Measurements from ENCODE around the gene BMP7. TPM values are rescaled to one million over a fixed set of nuclear protein-coding genes. Genes with fewer than 3 reads are reported as not detected.
A peak's percentile ranks its signal among the peaks of the same experiment; 100 is the strongest.
"Not testable (repeated sequence)": the region's sequence is repeated elsewhere in the genome, so short reads cannot be mapped to it uniquely, and the experiment has no call there.

Gene BMP7
- polyA plus RNA-seq, 1 donor from 2014 or later, result not detected

GRCh38 chr20:57241363-57241991 is 25.0 kb downstream of the BMP7 start:
- peak overlapping the region in 1 of 4 donors; percentile 65 for H3K4me3 Mint-ChIP-seq
- H3K4me1 Mint-ChIP-seq, result no peaks in the 10 kb centered on the region
- no peak overlapping the region for H3K27ac Mint-ChIP-seq
- no peaks in the 10 kb centered on the region for H3K36me3 Mint-ChIP-seq
- peaks cover 0 to 12% (median 3%) of the 10 kb centered on the region in 3 donors for H3K9me3 Mint-ChIP-seq
- peaks cover 6% of the 10 kb centered on the region for H3K27me3 Mint-ChIP-seq

DNA sequence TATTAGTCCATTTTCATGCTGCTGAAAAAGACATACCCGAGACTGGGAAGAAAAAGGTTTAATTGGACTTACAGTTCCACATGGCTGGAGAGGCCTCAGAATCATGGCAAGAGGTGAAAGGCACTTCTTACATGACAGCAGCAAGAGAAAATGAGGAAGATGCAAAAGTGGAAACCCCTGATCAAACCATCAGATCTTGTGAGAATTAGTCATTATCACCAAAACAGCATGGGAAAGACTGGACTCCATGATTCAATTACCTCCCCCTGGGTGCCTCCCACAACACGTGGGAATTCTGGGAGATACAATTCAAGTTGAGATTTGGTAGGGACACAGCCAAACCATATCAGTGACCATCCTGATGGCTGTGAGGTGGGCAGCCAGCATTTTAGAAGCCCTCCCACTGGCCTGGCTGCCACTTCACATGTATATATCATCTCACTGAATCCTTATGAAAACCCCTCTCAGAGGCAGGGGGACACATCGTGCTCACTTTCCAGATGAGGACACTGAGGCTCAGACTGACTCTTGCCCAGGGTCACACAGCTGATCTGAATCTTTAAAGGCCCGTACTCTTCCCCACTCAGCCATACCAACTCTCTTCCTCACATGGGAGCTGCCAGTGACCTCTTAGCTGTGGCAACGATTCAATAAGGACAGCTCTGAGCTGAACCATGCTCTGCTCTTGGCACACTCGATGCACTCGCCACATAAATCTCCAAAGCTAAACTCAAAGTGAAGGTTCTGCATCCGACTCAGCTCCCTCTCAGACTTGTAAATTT is 25.7 kb downstream of the BMP7 start:
- Mint-ChIP-seq H3K36me3 (no peaks in the 10 kb centered on the region), H3K27ac (no peak overlapping the region), H3K27me3 (peaks cover 8% of the 10 kb centered on the region), H3K9me3 (peaks cover 0 to 12% (median 3%) of the 10 kb centered on the region in 3 donors), H3K4me1 (no peaks in the 10 kb centered on the region), H3K4me3 (peak overlapping the region in 1 of 4 donors; percentile 65)

- not testable (repeated sequence) for H3K4me1 Mint-ChIP-seq, H3K4me3 Mint-ChIP-seq, H3K27ac Mint-ChIP-seq, H3K36me3 Mint-ChIP-seq
- Mint-ChIP-seq H3K9me3 (peaks cover 0 to 12% (median 3%) of the 10 kb centered on the region in 3 donors), H3K27me3 (peaks cover 14% of the 10 kb centered on the region)
Observed at GRCh38 chr20:57239725-57240124, 26.7 kb downstream of the BMP7 start.

GRCh38 chr20:57239324-57239723 is 27.1 kb downstream of the BMP7 start:
- not testable (repeated sequence) for H3K27ac Mint-ChIP-seq, H3K4me1 Mint-ChIP-seq, H3K4me3 Mint-ChIP-seq, H3K36me3 Mint-ChIP-seq
- H3K9me3 Mint-ChIP-seq, result peaks cover 0 to 12% (median 3%) of the 10 kb centered on the region in 3 donors
- H3K27me3 Mint-ChIP-seq, result peaks cover 14% of the 10 kb centered on the region

DNA sequence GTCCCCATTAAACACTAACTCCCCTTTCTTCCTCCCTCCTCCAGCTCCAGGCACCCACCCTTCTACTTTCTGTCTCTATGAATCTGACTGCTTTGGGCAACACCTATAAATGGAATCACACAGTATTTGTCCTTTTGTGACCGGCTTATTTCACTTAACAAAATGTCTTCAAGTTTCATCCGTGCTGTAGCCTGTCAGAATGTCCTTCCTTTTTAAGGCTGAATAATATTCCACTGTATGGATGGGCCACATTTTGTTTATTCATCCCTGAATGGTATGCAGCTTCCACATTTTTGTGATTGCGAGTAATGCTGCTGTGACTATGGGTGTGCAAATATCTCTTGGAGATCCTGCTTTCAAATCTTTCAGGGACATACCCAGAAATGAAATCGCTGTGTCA is 28.4 kb downstream of the BMP7 start:
- Mint-ChIP-seq H3K36me3 (no peaks in the 10 kb centered on the region), H3K9me3 (peaks cover 0 to 12% (median 3%) of the 10 kb centered on the region in 3 donors), H3K4me1 (no peaks in the 10 kb centered on the region), H3K4me3 (no peak overlapping the region), H3K27ac (peak overlapping the region in 1 of 3 donors; percentile 24), H3K27me3 (peaks cover 12% of the 10 kb centered on the region)

GRCh38 chr20:57237585-57237953 is 28.9 kb downstream of the BMP7 start:
- Mint-ChIP-seq H3K27ac (peak overlapping the region in 1 of 3 donors; percentile 24), H3K9me3 (peaks cover 0 to 12% (median 3%) of the 10 kb centered on the region in 3 donors), H3K4me1 (no peaks in the 10 kb centered on the region), H3K36me3 (no peaks in the 10 kb centered on the region), H3K4me3 (no peak overlapping the region), H3K27me3 (peaks cover 12% of the 10 kb centered on the region)

GRCh38 chr20:57236813-57237584 is 29.4 kb downstream of the BMP7 start:
- Mint-ChIP-seq H3K27me3 (peaks cover 12% of the 10 kb centered on the region), H3K4me3 (no peak overlapping the region)

GRCh38 chr20:57234556-57235251 is 31.7 kb downstream of the BMP7 start:
- H3K27ac Mint-ChIP-seq, result no peak overlapping the region
- no peaks in the 10 kb centered on the region for H3K36me3 Mint-ChIP-seq
- no peak overlapping the region for H3K4me3 Mint-ChIP-seq
- H3K27me3 Mint-ChIP-seq, result peaks cover 12% of the 10 kb centered on the region
- peaks cover 0 to 8% (median 0%) of the 10 kb centered on the region in 3 donors for H3K9me3 Mint-ChIP-seq
- H3K4me1 Mint-ChIP-seq, result no peaks in the 10 kb centered on the region

More at GRCh38 chr20:57236813-57237584, 29.4 kb downstream of the BMP7 start:
- no peaks in the 10 kb centered on the region for H3K4me1 Mint-ChIP-seq
- no peaks in the 10 kb centered on the region for H3K36me3 Mint-ChIP-seq
- H3K9me3 Mint-ChIP-seq, result peaks cover 0 to 12% (median 3%) of the 10 kb centered on the region in 3 donors
- H3K27ac Mint-ChIP-seq, result no peak overlapping the region

- H3K27ac Mint-ChIP-seq, result no peak overlapping the region
- no peaks in the 10 kb centered on the region for H3K36me3 Mint-ChIP-seq
- peaks cover 10% of the 10 kb centered on the region for H3K27me3 Mint-ChIP-seq
- no peaks in the 10 kb centered on the region for H3K4me1 Mint-ChIP-seq
- no peaks in the 10 kb centered on the region for H3K9me3 Mint-ChIP-seq
- H3K4me3 Mint-ChIP-seq, result no peak overlapping the region
Observed at GRCh38 chr20:57231951-57232428, 34.5 kb downstream of the BMP7 start.

- Mint-ChIP-seq H3K27ac (no peak overlapping the region), H3K27me3 (peaks cover 6% of the 10 kb centered on the region), H3K4me3 (no peak overlapping the region), H3K36me3 (no peaks in the 10 kb centered on the region), H3K9me3 (no peaks in the 10 kb centered on the region), H3K4me1 (no peaks in the 10 kb centered on the region)
Observed at GRCh38 chr20:57231161-57231560, 35.3 kb downstream of the BMP7 start.

GRCh38 chr20:57230247-57230646 is 36.2 kb downstream of the BMP7 start:
- Mint-ChIP-seq H3K4me1 (no peaks in the 10 kb centered on the region), H3K27ac (no peak overlapping the region), H3K4me3 (no peak overlapping the region), H3K27me3 (peaks cover 1% of the 10 kb centered on the region), H3K9me3 (no peaks in the 10 kb centered on the region), H3K36me3 (no peaks in the 10 kb centered on the region)

- H3K4me1 Mint-ChIP-seq, result no peaks in the 10 kb centered on the region
Observed at GRCh38 chr20:57229490-57229889, 37.0 kb downstream of the BMP7 start.

DNA sequence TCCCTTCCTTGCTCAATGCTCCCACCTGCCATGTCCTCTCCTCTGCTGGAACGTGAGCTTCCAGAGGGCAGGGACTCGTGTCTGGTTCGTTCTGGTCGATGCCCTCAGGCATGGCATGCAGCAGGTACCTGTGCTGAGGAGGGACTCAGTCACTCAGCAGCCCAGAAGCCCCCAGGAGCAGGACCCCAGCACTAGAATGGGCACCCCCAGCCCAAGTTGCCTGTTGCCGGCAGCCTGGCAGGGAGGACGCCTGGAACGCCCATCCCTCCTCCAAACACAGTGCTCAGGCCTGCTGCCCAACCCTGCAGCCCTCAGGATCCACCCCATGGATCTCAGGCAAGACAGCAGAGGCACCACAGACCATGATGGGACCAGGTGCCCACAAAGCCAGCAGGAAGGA is 40.6 kb downstream of the BMP7 start:
- Mint-ChIP-seq H3K36me3 (no peaks in the 10 kb centered on the region), H3K4me3 (no peak overlapping the region), H3K27ac (no peak overlapping the region), H3K4me1 (no peaks in the 10 kb centered on the region), H3K27me3 (peaks cover 8% of the 10 kb centered on the region), H3K9me3 (no peaks in the 10 kb centered on the region)

More at GRCh38 chr20:57229490-57229889, 37.0 kb downstream of the BMP7 start:
- H3K27ac Mint-ChIP-seq, result no peak overlapping the region
- H3K27me3 Mint-ChIP-seq, result peaks cover under 1% of the 10 kb centered on the region
- H3K36me3 Mint-ChIP-seq, result no peaks in the 10 kb centered on the region
- H3K9me3 Mint-ChIP-seq, result no peaks in the 10 kb centered on the region
- no peak overlapping the region for H3K4me3 Mint-ChIP-seq

- Mint-ChIP-seq H3K9me3 (no peaks in the 10 kb centered on the region), H3K27ac (no peak overlapping the region)
Observed at GRCh38 chr20:57225197-57225733, 41.2 kb downstream of the BMP7 start.

More at GRCh38 chr20:57225197-57225733, 41.2 kb downstream of the BMP7 start:
- H3K4me3 Mint-ChIP-seq, result no peak overlapping the region
- H3K36me3 Mint-ChIP-seq, result no peaks in the 10 kb centered on the region
- H3K27me3 Mint-ChIP-seq, result peaks cover 8% of the 10 kb centered on the region
- no peaks in the 10 kb centered on the region for H3K4me1 Mint-ChIP-seq

Data from IgD-negative memory B cell (primary cell).